GM18867 (cell line): ENCODE measurements around the gene SLC2A11.
A peak's percentile ranks its signal among the peaks of the same experiment; 100 is the strongest.

Experiments
- ATAC-seq: cut with Tn5 transposase; IDR thresholded peaks from one replicate; pipeline ENCODE4 v1.9.1; 2021; ENCODE audit warnings: mild to moderate bottlenecking, moderate library complexity; ENCODE audit not compliant: unreplicated experiment

SLC2A11 gene

GRCh38 chr22:23832226-23833016, 25.3 kb upstream of the SLC2A11 start:
- no peak for ATAC-seq

- ATAC-seq = no peak
These were observed 24.5 kb upstream of the SLC2A11 start for GRCh38 chr22:23833017-23833751.

GRCh38 chr22:23833911-23834317, 23.8 kb upstream of the SLC2A11 start:
- ATAC-seq = no peak

- ATAC-seq = no peak
These were observed 23.3 kb upstream of the SLC2A11 start for GRCh38 chr22:23834406-23834792.

GRCh38 chr22:23834793-23835483, 22.7 kb upstream of the SLC2A11 start:
- no peak for ATAC-seq

GRCh38 chr22:23835484-23836144, 22.1 kb upstream of the SLC2A11 start:
- no peak for ATAC-seq

- no peak for ATAC-seq
These were observed 21.4 kb upstream of the SLC2A11 start for GRCh38 chr22:23836281-23836680.

- no peak for ATAC-seq
These were observed 20.8 kb upstream of the SLC2A11 start for GRCh38 chr22:23836692-23837495.

GRCh38 chr22:23837496-23837859, 20.2 kb upstream of the SLC2A11 start:
- no peak for ATAC-seq

GRCh38 chr22:23837911-23838680, 19.6 kb upstream of the SLC2A11 start:
- no peak for ATAC-seq

- ATAC-seq = peak; percentile 76
These were observed 18.8 kb upstream of the SLC2A11 start, which contains the start of gene DERL3 for GRCh38 chr22:23838681-23839468. DERL3 (minus strand) TSS chr22:23839006; CDS start chr22:23838987, 19 bp downstream.

GRCh38 chr22:23840026-23840425, 17.6 kb upstream of the SLC2A11 start:
- no peak for ATAC-seq

GRCh38 chr22:23841292-23841691, 16.4 kb upstream of the SLC2A11 start:
- ATAC-seq = no peak

GRCh38 chr22:23841736-23842445, 15.8 kb upstream of the SLC2A11 start:
- ATAC-seq = no peak

- no peak for ATAC-seq
These were observed 15.1 kb upstream of the SLC2A11 start for GRCh38 chr22:23842599-23842998.

- no peak for ATAC-seq
These were observed 12.9 kb upstream of the SLC2A11 start for GRCh38 chr22:23844739-23845202.

- no peak for ATAC-seq
These were observed 12.2 kb upstream of the SLC2A11 start for GRCh38 chr22:23845265-23846080.
